HG02852 (cell line): ENCODE measurements around the gene FAM9A.

ENCODE experiments used
- ATAC-seq: cut with Tn5 transposase; IDR thresholded peaks from one replicate; pipeline ENCODE4 v1.9.1; 2021; ENCODE audit warnings: mild to moderate bottlenecking, moderate library complexity; ENCODE audit not compliant: unreplicated experiment

FAM9A gene

DNA sequence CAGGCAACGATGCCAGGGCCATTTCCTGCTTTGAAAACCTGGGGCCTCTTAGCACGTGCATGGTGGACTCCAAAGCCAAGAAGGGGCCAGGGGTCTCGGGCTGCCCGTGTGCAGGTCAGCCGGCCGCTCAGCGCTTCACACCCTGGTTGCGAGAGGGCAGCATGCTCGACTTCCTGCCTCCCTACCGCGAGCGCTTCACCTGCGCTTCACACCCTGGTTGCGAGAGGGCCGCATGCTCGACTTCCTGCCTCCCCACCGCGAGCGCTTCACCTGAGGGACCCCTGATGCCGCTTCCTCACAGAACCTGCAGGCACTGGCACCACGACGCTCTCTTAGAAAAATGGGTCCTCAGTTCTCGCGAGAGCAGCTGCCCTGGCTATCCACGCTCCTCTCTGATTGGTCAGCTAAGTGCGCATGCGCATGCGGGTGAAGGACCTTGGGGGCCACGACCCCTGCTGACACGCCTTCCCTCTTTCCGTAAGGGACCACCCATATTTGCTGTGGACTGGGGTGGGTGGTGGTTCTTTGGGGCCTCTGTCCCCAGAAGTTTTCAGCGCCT is at the start of gene FAM9A:
Gene FAM9A (minus strand): TSS at position 343 of the 559 bp plus-strand sequence. CDS start 1,212 bp downstream, outside the sequence.
- ATAC-seq, result no peak

DNA sequence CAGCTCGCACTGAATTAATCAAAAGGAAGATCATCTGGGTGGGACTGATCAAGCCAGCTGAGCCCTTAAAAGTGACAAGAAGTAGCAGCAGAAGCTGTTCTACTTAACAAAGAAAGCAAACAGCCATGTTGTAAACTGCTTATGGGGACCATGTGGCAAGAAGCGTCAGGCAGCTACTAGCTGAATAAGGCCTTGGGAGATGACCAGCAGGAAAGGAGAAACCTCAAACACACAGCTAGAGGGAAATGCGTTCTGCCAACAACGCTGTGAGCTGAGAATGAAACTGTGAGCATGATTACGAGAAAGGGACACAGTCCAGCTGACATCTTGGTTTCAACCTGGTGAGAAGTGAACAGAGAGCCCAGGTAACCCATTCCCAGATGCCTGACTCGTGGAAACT is 49.3 kb upstream of the FAM9A start:
- no peak for ATAC-seq

DNA sequence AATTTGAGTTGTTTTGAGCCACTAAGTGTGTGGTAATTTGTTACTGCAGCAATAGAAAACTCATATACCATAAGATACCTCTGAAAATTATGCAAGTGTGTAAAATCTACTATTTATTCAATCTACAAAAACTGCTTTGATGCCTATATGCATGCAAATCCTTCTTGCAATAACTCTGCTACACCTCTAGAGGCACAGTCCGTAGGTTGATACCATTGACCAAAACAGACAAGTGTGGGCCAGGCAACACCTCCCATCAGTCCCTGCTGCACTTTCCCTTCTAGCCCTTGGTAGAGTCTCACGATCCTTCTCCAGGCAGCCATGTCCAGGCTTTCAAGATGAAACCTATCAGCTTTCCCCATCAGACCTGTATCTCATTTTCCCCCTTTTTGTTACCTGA is 48.8 kb upstream of the FAM9A start:
- ATAC-seq, result no peak

DNA sequence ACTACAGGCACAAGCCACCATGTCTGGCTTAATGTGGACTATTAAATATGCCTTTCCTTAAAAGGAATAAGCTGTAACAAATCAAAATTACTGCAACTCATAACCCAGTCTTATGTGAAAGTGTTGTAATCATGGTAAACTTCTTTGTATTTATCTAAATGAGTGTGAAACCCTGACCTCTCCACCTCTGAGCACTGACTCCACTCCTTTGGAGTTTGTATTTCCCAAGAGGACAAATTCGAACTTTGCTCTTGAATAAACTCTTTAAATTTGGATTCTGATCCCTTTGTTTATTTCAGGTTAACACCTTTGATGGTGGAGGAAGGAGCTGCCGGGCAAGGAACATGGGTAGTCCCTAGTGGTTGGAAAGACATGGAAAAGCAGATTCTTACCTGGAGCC is 48.3 kb upstream of the FAM9A start:
- ATAC-seq, result no peak

DNA sequence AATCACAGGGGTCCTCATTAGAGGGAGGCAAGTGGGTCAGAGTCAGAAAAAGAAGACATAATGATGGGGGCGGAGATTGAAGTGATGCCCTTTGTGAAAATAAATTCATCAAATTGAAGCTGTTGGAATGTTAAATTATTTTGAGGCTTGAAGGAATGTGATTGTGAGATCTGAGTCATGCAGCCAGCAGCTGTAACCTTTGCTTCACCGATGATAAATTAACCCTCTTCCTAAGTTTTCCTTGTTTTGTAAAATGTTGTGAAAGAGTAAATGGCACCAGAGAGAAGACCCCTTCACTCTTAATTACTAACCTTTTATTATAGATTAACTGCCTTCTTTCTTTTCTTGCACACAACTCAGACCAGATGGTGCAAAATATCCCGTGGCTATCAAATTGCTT is 47.7 kb upstream of the FAM9A start:
- ATAC-seq, result no peak

DNA sequence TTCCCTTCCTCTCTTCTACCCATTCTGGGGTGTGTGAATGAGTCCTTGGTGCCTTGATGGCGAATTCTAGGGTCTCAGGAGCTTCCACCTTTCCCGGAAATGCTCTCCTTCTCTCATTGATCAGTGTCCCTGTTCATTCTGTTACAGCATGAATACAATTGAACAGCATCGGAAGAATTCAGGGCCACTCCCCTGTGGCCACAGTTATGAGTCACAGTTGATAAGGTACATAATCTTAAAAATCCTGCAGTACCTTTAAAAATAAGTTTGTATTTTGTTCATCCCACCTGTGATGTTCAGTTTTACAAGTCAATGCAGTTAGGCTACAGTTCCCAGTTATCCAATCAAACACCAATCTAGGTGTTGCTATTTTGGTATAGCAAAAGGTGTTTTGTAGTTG is 47.3 kb upstream of the FAM9A start:
- no peak for ATAC-seq

DNA sequence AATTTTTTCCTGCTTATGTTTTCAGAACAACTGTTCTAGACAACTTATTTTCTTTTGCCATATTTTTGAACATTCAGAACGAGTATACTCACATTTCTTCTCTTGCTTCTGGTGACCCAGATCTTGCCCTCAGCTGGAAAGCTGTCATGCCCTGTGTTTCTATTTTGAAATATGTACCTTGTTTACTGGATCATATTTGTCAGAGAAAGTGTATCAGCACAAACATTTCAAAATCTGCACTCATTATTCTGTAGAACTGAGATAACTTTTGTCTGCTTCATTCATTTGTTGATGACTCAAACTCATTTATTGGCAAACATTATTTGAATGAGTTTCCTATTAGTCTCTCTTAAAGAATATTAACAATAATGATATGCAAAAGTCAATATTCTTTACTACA is 46.2 kb upstream of the FAM9A start:
- no peak for ATAC-seq

DNA sequence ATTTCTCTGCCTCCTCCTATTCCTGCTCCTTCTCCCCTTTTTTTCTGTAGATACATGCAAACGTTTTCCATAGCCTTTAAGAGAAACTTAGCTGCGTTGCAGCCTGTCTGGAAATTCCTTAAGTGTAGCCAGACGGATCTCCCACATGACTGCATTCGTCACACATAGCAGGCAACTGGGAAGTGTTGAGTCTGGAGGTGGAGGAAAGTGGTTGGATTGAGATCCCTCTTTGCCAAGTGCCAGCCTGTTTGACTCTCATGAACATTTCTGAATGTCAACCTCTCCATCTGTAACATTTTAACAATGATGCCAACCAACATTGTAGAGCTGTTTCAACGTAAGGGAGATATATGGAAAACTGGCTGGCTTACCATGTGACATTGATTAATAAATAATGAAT is 45.1 kb upstream of the FAM9A start:
- no peak for ATAC-seq

DNA sequence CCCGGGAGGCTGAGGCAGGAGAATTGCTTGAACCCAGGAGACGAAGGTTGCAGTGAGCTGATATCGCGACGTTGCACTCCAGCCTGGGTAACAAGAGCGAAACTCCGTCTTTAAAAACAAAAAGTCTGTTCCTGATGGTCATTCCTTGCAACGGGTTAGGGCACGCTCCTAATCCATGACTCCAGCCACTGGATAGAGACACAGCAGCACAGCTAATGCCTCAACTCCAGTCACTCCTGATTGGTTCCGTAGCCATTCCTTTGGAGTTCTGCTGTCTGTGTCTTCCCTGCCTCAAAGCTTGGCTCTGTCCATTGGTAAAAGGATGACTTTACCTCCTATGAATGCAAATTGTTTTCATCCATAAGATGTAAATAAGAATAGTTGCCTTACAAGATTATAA is 44.3 kb upstream of the FAM9A start:
- ATAC-seq, result no peak

DNA sequence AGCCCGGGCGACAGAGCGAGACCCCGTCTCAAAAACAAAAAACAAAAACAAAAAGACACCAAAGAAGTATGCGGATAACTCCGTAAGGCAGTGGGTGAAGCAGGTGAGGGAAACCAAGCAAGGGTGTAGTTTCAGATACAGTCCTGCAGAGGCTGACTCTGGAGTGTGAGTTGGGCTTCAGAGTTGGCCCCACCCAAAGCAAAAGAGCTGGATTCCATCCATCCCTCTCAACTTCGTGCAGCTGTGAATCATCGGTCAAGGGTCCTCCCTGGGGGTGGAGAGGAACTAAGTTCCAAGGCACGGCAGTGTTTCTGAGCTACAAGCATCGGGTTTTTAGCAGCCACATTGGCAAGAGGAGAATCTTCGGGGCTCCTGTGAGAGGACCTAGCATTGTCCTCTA is 43.9 kb upstream of the FAM9A start:
- no peak for ATAC-seq

DNA sequence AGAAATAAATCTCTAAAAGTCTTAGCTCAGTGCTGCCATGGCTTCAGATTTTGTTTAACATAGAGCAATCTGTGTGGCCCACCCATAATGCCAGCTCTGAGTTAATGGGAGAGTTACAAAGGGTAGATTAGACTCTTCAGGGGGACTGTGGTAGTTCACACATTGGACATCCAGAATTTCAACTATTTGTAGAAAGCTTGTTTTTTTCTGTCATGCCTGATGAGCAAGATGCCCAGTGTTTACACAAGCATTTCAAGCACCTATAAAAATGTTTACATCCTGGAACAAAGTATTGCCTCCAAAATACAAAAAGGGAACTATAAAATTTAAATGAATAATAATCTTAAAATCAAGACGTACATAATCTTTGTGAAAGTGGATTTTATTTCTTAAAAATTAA is 43.0 kb upstream of the FAM9A start:
- no peak for ATAC-seq

DNA sequence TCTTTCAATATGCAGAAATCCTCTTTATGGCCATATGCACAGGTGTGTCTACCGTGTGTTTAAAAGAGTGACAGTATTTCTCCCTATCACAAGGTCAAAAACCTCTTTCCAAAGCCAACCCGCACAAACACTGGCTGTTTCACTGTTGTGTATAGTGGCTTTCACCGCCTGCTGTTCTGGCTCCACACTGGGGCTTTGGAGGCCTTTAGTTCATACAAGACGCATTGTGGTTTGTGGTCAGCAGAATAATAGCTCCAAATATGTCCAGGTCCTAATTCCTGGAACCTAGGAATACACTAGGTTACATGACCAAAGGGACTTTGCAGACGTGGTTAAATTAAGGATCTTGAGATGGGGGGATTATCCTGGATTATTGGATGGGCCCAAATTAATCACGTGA is 40.7 kb upstream of the FAM9A start:
- no peak for ATAC-seq

DNA sequence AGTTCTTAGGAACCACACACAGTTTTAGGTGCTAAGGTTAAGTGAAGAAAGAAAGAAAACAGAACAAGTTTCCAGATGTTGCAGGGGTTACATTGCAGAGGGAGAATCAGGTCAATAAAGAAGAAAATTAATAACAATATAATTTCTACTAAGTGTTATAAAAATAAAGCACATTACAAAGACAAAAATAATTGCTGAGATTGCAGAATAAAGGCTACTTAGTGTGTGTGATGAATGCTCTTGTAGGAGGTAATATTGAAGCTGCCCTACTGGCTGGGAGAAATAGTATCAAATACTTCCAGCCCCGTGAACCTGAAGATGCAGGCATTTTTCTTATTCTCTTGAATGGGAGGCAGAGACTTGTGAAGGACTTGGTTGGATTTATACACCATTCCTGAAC is 33.2 kb upstream of the FAM9A start:
- ATAC-seq, result no peak

DNA sequence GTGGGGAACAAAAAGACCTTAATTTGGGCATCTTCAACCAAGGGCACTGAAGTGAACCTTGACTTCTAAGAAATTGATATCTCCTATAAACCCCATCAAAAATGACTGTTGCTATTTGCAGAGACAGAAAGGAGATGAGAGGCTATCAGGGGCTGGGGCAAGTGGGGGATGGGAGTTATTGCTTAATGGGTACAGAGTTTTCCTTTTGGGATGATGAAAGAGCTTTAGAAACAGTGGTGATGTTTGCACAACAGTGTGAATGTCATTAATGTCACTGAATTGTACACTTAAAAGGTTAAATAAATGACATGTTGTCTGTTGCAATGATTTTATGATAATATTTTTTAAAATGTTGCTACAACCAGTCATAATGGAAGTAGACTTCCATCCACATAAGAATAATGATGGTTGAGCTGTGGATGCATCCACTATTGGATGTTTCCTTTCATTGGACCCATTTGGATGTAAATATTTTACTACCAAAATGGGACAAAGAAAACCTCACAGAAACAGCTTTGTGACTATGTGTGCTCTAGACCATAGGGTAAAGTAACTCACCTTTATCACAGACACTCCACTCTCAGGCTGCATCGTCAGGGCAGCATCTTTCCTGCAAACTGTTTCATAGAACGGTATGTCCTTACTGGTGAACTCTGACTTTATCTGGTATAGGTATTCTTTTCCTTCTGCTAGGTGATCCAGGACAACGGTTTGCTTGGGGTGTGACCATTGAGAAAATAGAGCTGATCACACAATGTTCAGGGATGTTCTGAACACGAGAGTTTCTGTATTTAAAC is 31.6 kb upstream of the FAM9A start:
- ATAC-seq, result no peak

DNA sequence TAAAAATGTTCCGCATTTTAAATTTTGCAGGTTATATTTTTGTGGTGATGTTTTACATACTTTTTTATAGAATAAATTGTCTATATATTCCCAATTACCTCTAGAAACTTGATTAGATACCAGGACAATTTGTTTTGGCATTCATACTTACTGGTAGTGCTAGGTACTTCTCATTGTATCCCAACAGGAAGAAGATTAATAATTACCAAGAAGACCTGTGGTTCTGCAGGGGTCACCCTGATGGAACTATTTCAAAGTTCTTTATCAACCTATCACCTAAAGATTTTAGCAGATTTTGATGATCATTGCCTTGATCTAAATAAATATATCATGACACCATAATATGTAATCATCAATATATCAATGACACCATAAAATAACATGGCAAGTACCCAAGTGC is 22.5 kb upstream of the FAM9A start:
- ATAC-seq, result no peak

DNA sequence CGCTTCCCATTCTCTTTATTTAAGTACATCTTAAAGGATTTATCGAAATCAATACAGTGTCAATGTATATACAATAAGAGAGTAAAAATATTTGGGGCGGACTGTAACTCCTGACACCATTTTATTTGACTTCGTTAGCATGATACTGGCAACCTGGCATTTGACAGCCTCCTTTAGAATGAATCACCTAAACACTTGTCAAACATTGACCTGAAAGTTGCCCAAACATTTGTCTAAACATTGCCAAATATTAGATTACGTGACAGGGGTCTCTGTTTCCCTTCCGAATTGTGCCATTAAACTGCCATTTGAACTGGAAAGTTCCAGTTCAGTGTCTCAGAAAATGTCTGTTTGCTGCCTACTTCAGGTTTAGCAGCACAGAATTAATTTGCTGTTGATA is 20.8 kb upstream of the FAM9A start:
- ATAC-seq, result no peak

DNA sequence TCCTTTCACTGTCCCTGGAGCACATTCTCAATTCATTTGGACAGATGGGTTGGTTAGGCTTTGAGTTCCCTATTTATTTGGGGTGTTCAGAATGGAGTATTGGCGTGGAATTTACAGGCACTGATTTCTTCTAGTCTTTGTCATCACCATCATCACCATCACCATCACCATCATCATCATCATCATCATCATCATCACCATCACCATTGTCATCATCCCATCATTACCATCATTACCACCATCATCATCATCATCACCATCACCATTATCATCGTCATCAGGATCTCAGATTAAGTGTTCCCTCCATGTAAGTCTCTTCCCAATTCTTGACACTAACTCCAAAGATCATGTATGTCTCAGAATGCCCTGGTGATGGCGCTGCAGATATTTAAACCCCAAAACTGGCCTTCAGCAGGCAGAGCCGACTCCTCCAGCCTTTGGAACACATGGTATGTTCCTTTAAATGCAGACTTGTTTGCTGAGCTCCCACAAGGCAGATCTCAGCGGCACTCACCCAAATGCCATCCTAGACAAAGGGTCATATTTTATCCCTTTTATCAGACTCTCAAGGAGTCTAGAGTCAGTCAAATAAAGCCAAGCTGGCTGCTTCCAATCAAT is 19.8 kb upstream of the FAM9A start:
- ATAC-seq, result no peak

DNA sequence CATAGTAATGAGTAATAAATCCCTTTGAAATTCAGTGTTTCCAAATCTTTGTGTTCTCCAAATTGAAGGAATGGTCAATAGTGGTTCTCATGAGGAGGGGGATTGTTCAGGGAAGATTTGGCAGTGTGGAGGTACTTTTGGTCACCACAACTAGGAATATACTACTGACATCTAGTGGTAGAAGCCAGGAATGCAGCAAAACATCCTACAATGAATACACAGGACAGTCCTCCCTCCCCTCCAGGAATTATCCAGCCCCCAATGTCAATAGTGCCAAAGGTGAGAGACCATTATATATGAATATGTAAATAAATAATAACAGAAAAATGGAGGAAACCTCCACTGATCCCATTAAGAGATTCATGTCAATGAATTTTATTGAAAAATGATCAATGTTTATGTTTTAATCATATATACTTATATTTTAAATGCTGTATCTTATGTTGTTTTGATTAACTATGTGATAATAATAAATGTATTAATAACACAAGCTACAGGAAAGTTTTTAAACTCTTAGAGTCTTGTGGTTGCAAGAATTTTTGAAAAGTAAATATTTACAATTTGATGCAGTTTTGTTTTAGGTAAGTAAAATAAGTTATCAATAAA is 14.4 kb upstream of the FAM9A start:
- peak; percentile 71 for ATAC-seq

DNA sequence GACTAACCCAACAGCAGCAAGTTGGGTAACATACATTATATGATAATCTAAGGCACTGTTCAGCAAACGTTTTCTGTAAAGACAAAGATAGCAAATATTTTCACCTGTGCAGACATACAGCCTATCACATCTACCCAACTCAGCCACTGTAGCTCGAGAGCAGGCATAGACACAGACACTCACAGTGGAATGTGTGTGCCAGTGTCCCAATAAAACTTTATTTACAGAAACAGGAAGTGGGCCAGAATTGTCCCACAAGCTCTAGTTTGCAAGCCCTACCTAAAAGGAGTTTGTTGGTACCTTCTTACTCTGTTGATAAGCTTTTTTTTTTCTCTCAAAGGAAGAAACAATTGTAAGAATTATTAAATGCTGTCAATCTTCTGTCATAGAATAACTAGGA is 11.9 kb upstream of the FAM9A start:
- ATAC-seq, result no peak

DNA sequence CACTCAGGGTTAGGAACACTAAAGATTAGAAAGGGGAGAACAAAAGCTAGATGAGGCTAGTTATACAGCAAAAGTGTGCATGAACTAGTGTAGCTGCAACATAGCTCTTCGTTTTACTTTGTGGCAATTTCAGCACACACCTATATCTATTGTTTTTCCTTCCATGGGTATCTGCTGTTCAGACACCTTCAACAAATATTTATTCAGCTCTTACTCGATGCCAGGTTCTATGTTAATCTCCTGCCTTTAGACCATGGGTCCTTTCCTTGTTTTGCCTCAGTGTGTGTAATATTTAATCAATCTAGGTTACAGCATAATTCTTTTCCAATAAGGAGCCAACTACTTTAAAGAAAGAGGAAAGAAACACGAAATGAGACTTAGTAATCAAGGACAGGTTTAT is 10.4 kb upstream of the FAM9A start:
- no peak for ATAC-seq

DNA sequence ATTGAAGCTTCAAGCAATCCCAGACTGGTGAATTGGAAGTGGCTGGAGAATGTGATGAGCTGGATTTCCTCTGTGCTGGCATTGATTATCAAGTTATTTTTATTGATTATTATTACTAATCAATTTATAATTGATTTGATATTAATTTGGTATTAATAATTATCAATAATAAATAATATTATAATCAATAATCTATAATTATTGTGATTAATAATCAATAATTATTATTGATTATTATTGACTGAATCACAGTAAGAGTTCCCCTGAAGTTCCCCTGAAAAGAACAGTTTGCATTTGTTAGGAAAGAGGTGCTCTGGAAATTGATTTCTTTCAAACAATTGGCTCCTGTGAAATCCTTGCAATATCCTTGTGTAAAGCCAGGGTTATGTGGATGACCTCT is 7.5 kb upstream of the FAM9A start:
- ATAC-seq, result no peak

DNA sequence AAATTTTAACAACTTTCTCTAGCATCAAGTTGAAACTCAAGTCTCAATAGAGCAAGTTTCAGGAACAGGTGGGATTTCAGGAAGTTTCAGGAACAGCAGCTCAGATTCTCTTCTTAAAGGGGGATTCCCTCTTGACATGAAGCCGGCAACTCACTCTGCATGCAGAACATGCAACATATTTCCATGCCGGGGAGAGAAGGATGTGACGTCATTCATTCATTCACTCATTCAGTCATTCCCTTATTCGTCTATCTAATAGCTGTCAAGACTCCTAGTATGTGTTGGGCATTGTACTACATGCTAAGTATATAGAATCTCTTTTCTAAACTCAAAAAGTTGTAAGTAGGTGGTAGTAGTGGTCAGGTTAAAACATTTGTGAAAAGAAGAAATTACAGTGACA is 4.8 kb upstream of the FAM9A start:
- no peak for ATAC-seq
